H1 (cell line): Measurements from ENCODE around the gene DPEP3. TPM values are rescaled to one million over a fixed set of nuclear protein-coding genes. Genes with fewer than 3 reads are reported as not detected.

Experiments used
- CTCF ChIA-PET: fragments of 300-600 bp; sonication (Branson Sonifier 250); formaldehyde crosslinking; loops from one replicate; lab custom pipeline; 2021; ENCODE audit not compliant: partially characterized antibody; lab: Charles Lee
- POLR2A ChIA-PET: fragments of 300-600 bp; sonication (Branson Sonifier 250); formaldehyde crosslinking; loops from one replicate; lab custom pipeline; 2021; ENCODE audit warnings: inconsistent platforms; ENCODE audit not compliant: partially characterized antibody; lab: Charles Lee
- DNase-seq, 2 experiments: peaks; one replicate each; pipeline versions ENCODE4 v3.0.0 to v3.0.0-alpha.2; 2010 to 2022; ENCODE audit warnings: low spot score in 2 of 2, low read depth in 1 of 2, mixed read lengths in 1 of 2
- FAIRE-seq: peaks from 2 replicates; lab custom pipeline; 2011; peaks lifted over from hg19 to GRCh38; lab: Jason Lieb, UNC
- H2AFZ ChIP-seq: 2 replicates; pipeline ENCODE4 v1.8.1; 2012; ENCODE audit warnings: low read length, inconsistent platforms
- H2AK5ac ChIP-seq: 2 replicates; pipeline ENCODE4 v1.6.1; 2013; ENCODE audit warnings: low read depth, low read length
- H2BK120ac ChIP-seq: replicated peaks from 2 replicates; pipeline ENCODE3; 2013; ENCODE audit warnings: low read depth, low read length, inconsistent platforms
- H2BK12ac ChIP-seq: 2 replicates; pipeline ENCODE4 v1.6.1; 2013; ENCODE audit warnings: low read depth, low read length
- H2BK15ac ChIP-seq: 2 replicates; pipeline ENCODE4 v1.6.1; 2013; ENCODE audit warnings: low read length
- H2BK20ac ChIP-seq: 2 replicates; pipeline ENCODE4 v1.6.1; 2013; ENCODE audit warnings: low read length
- H2BK5ac ChIP-seq: 2 replicates; pipeline ENCODE4 v1.6.1; 2013; ENCODE audit warnings: low read depth, low read length
- H3K14ac ChIP-seq: 2 replicates; pipeline ENCODE4 v1.6.1; 2013; ENCODE audit warnings: inconsistent platforms; ENCODE audit not compliant: insufficient read length
- H3K18ac ChIP-seq: 2 replicates; pipeline ENCODE4 v1.6.1; 2013; ENCODE audit warnings: low read length; ENCODE audit errors: extremely low read depth
- H3K23ac ChIP-seq: 2 replicates; pipeline ENCODE4 v1.6.1; 2013; ENCODE audit warnings: inconsistent platforms; ENCODE audit not compliant: insufficient read length
- H3K23me2 ChIP-seq: 2 replicates; pipeline ENCODE4 v1.6.1; 2013; ENCODE audit warnings: low read depth, low read length
- H3K27ac ChIP-seq: 2 replicates; pipeline ENCODE4 v1.6.1; 2011; ENCODE audit warnings: low read depth, low read length, inconsistent platforms
- H3K27me3 ChIP-seq, 4 experiments: replicated peaks in 1 of 4; 1 replicate in 1 of 4; 2 replicates in 3 of 4; pipeline versions ENCODE4 v1.6.1 to v1.8.1; 2011 to 2013; ENCODE audit warnings: low read length in 3 of 4, mild to moderate bottlenecking in 3 of 4, inconsistent platforms in 2 of 4, mixed read lengths in 2 of 4, moderate library complexity in 1 of 4; ENCODE audit not compliant: control insufficient read depth in 3 of 4, insufficient read depth in 3 of 4; ENCODE audit errors: extremely low read depth in 1 of 4
- H3K36me3 ChIP-seq, 4 experiments: 2 replicates each; pipeline versions ENCODE4 v1.6.1 to v1.8.1; 2011 to 2013; ENCODE audit warnings: mild to moderate bottlenecking in 4 of 4, low read length in 3 of 4, moderate library complexity in 2 of 4, control low read depth in 1 of 4, inconsistent platforms in 1 of 4; ENCODE audit not compliant: insufficient read depth in 4 of 4, control insufficient read depth in 2 of 4
- H3K4ac ChIP-seq: replicated peaks from 2 replicates; pipeline ENCODE3; 2013; ENCODE audit warnings: low read length, low read depth, mixed read lengths, inconsistent platforms; ENCODE audit not compliant: insufficient read length
- H3K4me1 ChIP-seq, 4 experiments: replicated peaks in 1 of 4; 1 replicate in 1 of 4; 2 replicates in 3 of 4; pipeline versions ENCODE4 v1.6.1 to v1.8.1; 2011 to 2013; ENCODE audit warnings: low read length in 3 of 4, inconsistent platforms in 2 of 4, mixed read lengths in 1 of 4; ENCODE audit not compliant: insufficient read depth in 4 of 4, control insufficient read depth in 3 of 4
- H3K4me2 ChIP-seq, 2 experiments: 2 replicates each; pipeline versions ENCODE4 v1.6.1 to v1.8.1; 2011 to 2013; ENCODE audit warnings: low read depth in 2 of 2, low read length in 2 of 2, control low read depth in 1 of 2, inconsistent platforms in 1 of 2, mild to moderate bottlenecking in 1 of 2; ENCODE audit not compliant: insufficient read depth in 1 of 2
- H3K4me3 ChIP-seq, 4 experiments: fragments of 200-600, 300-600 bp in 1 of 4; sonication (generic), shearing (Covaris generic), sonication (Bioruptor Twin) in 1 of 4; 2 replicates each; pipeline versions ENCODE4 v1.5.1 to v1.8.1; 2011 to 2016; ENCODE audit warnings: low read length in 4 of 4, low read depth in 3 of 4, control low read depth in 2 of 4, inconsistent platforms in 2 of 4, mild to moderate bottlenecking in 2 of 4, mixed read lengths in 1 of 4, moderate library complexity in 1 of 4; ENCODE audit not compliant: insufficient read depth in 2 of 4; ENCODE audit errors: extremely low read depth in 1 of 4
- H3K56ac ChIP-seq: replicated peaks from 2 replicates; pipeline ENCODE3; 2013; ENCODE audit warnings: low read depth, mild to moderate bottlenecking, mixed read lengths, low read length, inconsistent platforms; ENCODE audit not compliant: insufficient read length
- H3K79me1 ChIP-seq: 2 replicates; pipeline ENCODE4 v1.6.1; 2013; ENCODE audit warnings: low read depth, low read length, control low read depth
- H3K79me2 ChIP-seq, 2 experiments: 2 replicates each; pipeline versions ENCODE4 v1.6.1 to v1.8.1; 2012 to 2013; ENCODE audit warnings: low read length in 2 of 2, mild to moderate bottlenecking in 2 of 2, inconsistent platforms in 1 of 2; ENCODE audit not compliant: insufficient read depth in 2 of 2, control insufficient read depth in 1 of 2
- H3K9ac ChIP-seq, 4 experiments: replicated peaks in 1 of 4; 1 replicate in 1 of 4; 2 replicates in 3 of 4; pipeline versions ENCODE4 v1.6.1 to v1.8.1; 2011 to 2013; ENCODE audit warnings: low read depth in 3 of 4, low read length in 3 of 4, control low read depth in 2 of 4, mild to moderate bottlenecking in 2 of 4, moderate library complexity in 2 of 4, inconsistent platforms in 1 of 4; ENCODE audit errors: extremely low read depth in 1 of 4
- H3K9me3 ChIP-seq, 2 experiments: 2 replicates each; pipeline versions ENCODE4 v1.6.1 to v1.8.1; 2012 to 2013; ENCODE audit warnings: mild to moderate bottlenecking in 2 of 2, moderate library complexity in 2 of 2, control low read depth in 1 of 2, inconsistent platforms in 1 of 2, low read depth in 1 of 2, low read length in 1 of 2, mixed read lengths in 1 of 2; ENCODE audit not compliant: insufficient read depth in 2 of 2
- H4K20me1 ChIP-seq, 2 experiments: replicated peaks in 1 of 2; 2 replicates each; pipeline versions ENCODE3 to v1.8.1; 2011 to 2013; ENCODE audit warnings: inconsistent platforms in 2 of 2, low read length in 2 of 2, mild to moderate bottlenecking in 1 of 2; ENCODE audit not compliant: insufficient read depth in 2 of 2, control insufficient read depth in 1 of 2
- H4K5ac ChIP-seq: 2 replicates; pipeline ENCODE4 v1.6.1; 2013; ENCODE audit warnings: low read length, low read depth, mixed read lengths, inconsistent platforms; ENCODE audit not compliant: insufficient read length
- H4K8ac ChIP-seq: 2 replicates; pipeline ENCODE4 v1.8.0; 2013; ENCODE audit warnings: mild to moderate bottlenecking, moderate library complexity, low read length, inconsistent platforms; ENCODE audit not compliant: insufficient read depth; ENCODE audit errors: extremely low read depth
- H4K91ac ChIP-seq: replicated peaks from 2 replicates; pipeline ENCODE3; 2013; ENCODE audit warnings: low read length, mixed read lengths, inconsistent platforms; ENCODE audit not compliant: insufficient read length
- POLR2A ChIP-seq, 2 experiments: IDR thresholded peaks; 1 replicate in 1 of 2; 2 replicates in 1 of 2; pipeline ENCODE4 v1.6.1; 2011; ENCODE audit warnings: low read depth in 2 of 2, low read length in 2 of 2, mild to moderate bottlenecking in 2 of 2; ENCODE audit errors: control extremely low read depth in 1 of 2
- RAD21 ChIP-seq, 2 experiments: IDR thresholded peaks in 1 of 2; conservative IDR thresholded peaks in 1 of 2; 2 replicates each; pipeline ENCODE4 v1.6.1; 2011; ENCODE audit warnings: low read depth in 2 of 2, low read length in 2 of 2, improper control_type of control experiment in 1 of 2, inconsistent platforms in 1 of 2, mild to moderate bottlenecking in 1 of 2, moderate library complexity in 1 of 2
- YY1 ChIP-seq: IDR thresholded peaks from 2 replicates; pipeline ENCODE4 v1.6.1; 2011; ENCODE audit warnings: low read depth, mild to moderate bottlenecking, low read length
- WGBS, 2 experiments: shearing (Covaris generic) in 1 of 2; methylation state at CpG; one replicate each; pipeline versions ENCODE4 v1.1.6 to v1.1.7; 2013 to 2015; ENCODE audit warnings: low lambda C conversion rate in 2 of 2, mixed read lengths in 2 of 2, inconsistent platforms in 1 of 2, low coverage in 1 of 2, missing lambda C conversion rate in 1 of 2; ENCODE audit not compliant: insufficient replicate concordance in 2 of 2, insufficient coverage in 1 of 2, insufficient read length in 1 of 2; ENCODE audit errors: extremely low coverage in 1 of 2, missing lambda C conversion rate in 1 of 2; 5-methylcytosine and 5-hydroxymethylcytosine counted together
- polyA plus RNA-seq, 7 experiments: library from polyadenylated mRNA; depleted of rRNA in 3 of 7; stranded (reverse) in 5 of 7; unstranded in 2 of 7; fragments of >200 nt in 5 of 7; fragments of 200-250 nt in 2 of 7; gene quantifications; 1 replicate in 5 of 7; 2 replicates in 1 of 7; 4 replicates in 1 of 7; pipeline versions ENCODE4 v1.2.1 to v1.2.3, GENCODE V29; 2011 to 2013; ENCODE audit warnings: missing spikeins in 2 of 7, mixed read lengths in 2 of 7
- total RNA-seq: library from RNA; stranded (reverse); fragmentation: NEBNext Ultra II Directional; extraction: Animal tissue kit (Norgen Biotek cat#: 25700); gene quantifications from 2 replicates; pipeline ENCODE4 v1.2.1, GENCODE V29; 2021

The DPEP3 gene
- total and polyA plus RNA-seq, 2 of the 8 experiments (the other 6 are each of a cell fraction or from before 2014, with no cell fraction given): 6.5 to 9.9 TPM

- Histone ChIP-seq H3K9ac (no peak overlapping the region), H3K79me1 (peaks cover 4% of the 10 kb centered on the region; the same call in 1 of the 2 replicates), H3K14ac (no peak overlapping the region), H3K27me3 (no peaks in the 10 kb centered on the region), H3K56ac (no peak overlapping the region), H3K4ac (no peak overlapping the region), H4K91ac (no peak overlapping the region), H2BK12ac (peak overlapping the region; percentile 50; the same call in 1 of the 2 replicates), H3K18ac (no peak overlapping the region), H2BK15ac (no peak overlapping the region), H2BK20ac (no peak overlapping the region), H3K4me2 (no peak overlapping the region), H3K23me2 (peaks cover 7% of the 10 kb centered on the region), H3K27ac (no peak overlapping the region), H3K36me3 (no peaks in the 10 kb centered on the region; a peak in 2 of 8 replicates), H3K79me2 (no peaks in the 10 kb centered on the region), H2AK5ac (no peak overlapping the region), H2BK120ac (no peak overlapping the region), H3K4me3 (no peak overlapping the region), H4K20me1 (peaks cover 3 to 27% of the 10 kb centered on the region in 2 experiments), H4K8ac (no peak overlapping the region), H2AFZ (no peak overlapping the region), H3K9me3 (no peaks in the 10 kb centered on the region), H4K5ac (no peak overlapping the region), H2BK5ac (0 out of 2 replicates have a peak overlapping the region, but pooled peaks have one; percentile 24), H3K4me1 (peaks cover 0 to 15% (median 10%) of the 10 kb centered on the region in 4 experiments; a peak in 5 of 7 replicates), H3K23ac (no peak overlapping the region)
- CTCF ChIA-PET: interaction anchor here (1.0 to 27.1 kb wide), 11 partner anchors 8 to 122 kb away, joined by 3 to 623 read pairs (median 5); partner anchors contain the start of genes EDC4, LCAT, NRN1L and PSKH1
- DNase-seq (no peak), FAIRE-seq (no peak)
- WGBS, 2 experiments: 95% methylated on average over 10 of the region's 17 CpGs; no CpG with 5 or more reads in 1 of the 2 experiments
- TF ChIP-seq POLR2A (IDR thresholded peaks at IDR 0.05; ENCODE audit: control extremely low read depth in 1 of 2, low read depth in 2 of 2, low read length in 2 of 2) (peak in 1 of 2 experiments; percentile 22; a peak in 1 of 3 replicates), RAD21 (IDR thresholded peaks at IDR 0.05 in 1 of 2, conservative IDR thresholded peaks at IDR 0.05 in 1 of 2; ENCODE audit: low read depth in 2 of 2, low read length in 2 of 2) (no peak), YY1 (0 out of 2 replicates have a peak, but pooled peaks have one; percentile 41)
- POLR2A ChIA-PET: interaction anchor here (0.6 to 7.5 kb wide), 6 partner anchors 10 to 702 kb away, joined by 3 to 43 read pairs (median 4); partner anchors contain the start of genes LCAT and NRN1L
Observed at GRCh38 chr16:67930678-67931211, 49.6 kb downstream of the DPEP3 start.
